GM18867 (cell line): ENCODE data around the gene STK11.
A peak's percentile ranks its signal among the peaks of the same experiment; 100 is the strongest.
"Not testable (repeated sequence)": the region's sequence is repeated elsewhere in the genome, so short reads cannot be mapped to it uniquely, and the experiment has no call there.

Source experiments
- ATAC-seq: cut with Tn5 transposase; IDR thresholded peaks from one replicate; pipeline ENCODE4 v1.9.1; 2021; ENCODE audit warnings: mild to moderate bottlenecking, moderate library complexity; ENCODE audit not compliant: unreplicated experiment

The STK11 gene

DNA sequence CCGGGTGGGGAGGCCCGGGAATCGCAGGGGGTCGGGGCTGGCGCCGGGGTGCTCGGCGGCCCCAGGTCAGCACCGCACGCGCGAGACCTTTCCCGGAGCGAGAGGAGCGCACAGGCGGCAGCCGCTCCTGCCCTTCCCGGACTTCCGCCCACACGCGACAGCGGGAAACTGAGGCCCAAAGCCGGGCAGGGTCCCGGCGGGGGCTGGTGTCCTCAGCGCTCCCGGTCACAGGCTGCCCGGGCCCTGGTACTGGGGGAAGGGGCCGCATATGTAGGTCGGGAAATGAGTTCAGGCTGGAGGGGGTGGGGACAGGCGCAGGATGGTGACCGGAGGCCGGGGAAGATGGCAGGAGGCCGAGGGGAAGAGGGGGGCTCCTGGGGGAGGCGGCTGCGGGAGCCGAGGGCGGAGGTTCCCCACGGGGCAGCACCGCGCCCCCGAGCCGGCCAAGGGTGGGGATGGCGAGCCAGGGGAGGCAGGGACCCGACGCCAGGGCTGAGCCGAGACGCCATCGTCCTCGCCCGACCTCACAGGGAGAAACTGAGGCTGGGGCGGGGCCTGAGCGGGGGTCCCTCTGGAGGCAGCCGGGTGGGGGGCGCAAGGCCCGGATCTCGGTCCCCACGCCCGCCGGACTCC is 31.6 kb downstream of the STK11 start:
- no peak for ATAC-seq

GRCh38 chr19:1237754-1238368 is 32.3 kb downstream of the STK11 start, which contains the start of gene CBARP:
Gene CBARP, minus strand, starts transcription at chr19:1238005. Its CDS starts 1,905 bp downstream, at chr19:1236100.
- ATAC-seq = no peak

DNA sequence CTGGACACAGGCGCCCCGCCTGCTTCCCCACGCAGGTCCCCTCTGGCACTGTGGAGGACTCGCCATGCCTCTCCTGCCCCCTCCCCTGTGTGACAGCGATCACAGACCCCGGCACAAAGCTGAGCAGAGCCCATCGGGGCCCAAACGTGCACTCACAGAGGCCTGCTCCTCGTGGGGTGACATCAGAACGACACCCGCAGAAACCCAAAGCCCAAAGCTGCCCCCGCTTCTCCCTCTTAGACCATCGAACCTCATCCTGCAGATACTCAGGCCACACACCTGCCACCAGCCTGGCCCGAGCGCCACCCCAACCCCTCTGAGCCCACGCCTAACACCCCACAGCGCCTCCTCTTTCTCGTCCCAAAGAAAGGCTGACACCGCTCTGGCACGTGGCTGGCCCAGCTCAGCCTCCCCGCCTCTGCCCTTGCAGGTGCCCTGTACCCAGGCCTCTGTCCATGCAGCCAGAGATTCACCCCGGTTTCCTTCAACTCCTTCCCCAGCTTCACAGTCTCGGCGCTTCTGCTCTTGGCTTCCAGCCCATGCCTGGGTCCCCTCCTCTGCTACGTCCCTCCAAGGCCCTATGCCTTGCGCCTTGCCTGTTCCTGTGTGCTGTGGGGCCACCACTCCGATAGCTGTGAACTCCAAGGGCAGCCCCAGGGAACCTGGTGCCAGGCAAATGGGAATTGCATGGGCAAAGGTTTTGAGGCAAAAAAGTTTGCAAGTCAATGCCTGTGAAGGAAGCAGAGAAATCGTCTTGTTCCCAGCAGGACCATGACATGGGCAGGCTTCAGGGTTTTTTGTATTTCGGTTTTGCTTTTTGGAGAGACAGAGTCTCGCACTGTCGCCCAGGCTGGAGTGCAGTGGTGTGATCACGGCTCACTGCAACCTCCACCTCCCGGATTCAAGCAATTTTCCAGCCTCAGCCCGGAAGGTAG is 33.1 kb downstream of the STK11 start:
- ATAC-seq = no peak

DNA sequence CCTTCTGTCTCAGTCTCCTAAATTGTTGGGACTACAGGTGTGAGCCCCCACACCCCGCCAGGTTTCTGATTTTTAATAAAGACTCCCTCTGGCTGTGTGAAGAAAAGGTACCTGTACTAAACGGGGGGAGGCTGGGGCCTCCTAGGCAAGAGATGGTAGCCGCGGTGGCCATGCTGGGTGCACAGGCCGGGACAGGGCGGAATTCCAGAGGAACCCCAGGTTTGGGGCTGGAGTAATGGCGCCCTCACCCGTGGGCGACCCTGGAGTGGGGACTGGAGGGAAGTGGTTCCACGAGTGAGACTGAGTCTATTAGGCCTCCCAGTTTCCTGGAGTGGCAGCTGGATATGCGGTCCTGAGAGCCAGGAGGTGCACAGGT is 33.8 kb downstream of the STK11 start:
- ATAC-seq = no peak

DNA sequence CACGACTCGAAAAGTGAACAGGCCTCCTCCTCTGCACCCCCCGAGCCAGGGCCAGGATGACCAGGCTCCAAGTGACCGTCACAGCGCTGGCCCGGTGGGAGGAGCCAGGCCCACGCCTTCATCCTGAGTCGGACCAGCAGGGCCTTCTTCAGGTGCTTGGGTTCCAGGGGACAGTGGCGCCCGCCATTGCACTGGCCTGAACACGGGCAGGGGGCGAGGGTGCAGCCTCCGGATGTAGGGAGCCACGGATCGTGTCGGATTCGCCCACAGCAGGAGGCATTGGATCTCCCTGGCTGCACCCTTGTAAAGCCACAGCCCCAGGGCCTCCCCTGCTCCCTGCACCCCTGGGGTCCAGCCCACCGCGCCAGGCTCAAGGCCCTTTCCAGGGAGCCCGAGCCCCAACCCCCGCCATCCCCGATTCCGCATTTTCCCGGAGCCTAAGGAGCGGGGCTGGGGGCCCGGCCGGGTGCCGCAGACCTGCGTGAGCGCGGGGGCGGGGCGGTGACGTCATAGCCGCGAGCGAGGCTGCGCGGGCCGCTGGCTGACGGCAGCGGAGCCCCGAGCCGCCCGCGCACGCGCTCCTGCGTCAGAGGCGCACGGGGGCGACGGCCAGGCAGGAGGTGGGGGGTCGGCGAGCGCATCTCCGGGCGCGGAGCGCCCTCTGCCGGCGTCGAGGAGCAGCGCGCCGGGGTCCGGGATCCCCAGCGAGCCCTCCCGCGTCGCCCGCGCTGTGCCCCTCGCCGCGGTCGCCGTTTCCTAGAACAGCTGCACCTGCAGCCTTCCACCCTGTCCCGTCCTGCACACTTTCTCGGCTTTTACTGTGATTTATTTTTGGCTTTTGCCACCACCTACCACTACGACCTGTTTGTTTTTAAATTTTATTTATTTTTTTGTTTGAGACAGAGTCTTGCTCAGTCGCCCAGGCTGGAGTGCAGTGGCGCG is 34.5 kb downstream of the STK11 start:
- ATAC-seq = peak; percentile 40

- ATAC-seq = no peak
Observed at GRCh38 chr19:1240925-1241324, 35.3 kb downstream of the STK11 start.

DNA sequence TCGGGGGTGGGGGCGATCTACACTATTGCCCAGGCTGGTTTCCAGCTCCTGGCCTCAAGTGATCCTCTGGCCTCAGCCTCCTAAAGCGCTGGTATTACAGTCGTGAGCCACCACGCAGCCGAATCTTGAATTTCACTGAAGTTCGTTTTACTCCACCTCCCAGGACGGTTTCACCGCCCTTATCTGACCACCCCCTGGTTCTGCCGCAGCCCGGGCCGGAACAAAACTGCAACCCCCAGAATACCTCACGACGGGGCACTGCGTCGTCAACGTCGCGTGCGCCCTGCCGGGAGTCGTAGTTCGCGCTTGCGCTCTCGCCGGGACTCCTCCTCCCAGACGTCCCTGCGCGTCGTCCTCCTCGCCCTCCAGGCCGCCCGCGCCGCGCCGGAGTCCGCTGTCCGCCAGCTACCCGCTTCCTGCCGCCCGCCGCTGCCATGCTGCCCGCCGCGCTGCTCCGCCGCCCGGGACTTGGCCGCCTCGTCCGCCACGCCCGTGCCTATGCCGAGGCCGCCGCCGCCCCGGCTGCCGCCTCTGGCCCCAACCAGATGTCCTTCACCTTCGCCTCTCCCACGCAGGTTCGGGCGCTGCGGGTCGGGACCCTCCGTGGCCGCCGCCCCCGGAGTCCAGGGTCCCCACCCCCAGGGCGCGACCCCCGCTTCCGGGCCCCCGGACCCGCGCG is 36.0 kb downstream of the STK11 start, which contains the start of gene ATP5F1D:
TSS of gene ATP5F1D (plus strand) at position 335 of the 679 bp plus-strand sequence. CDS start at position 435, 100 bp downstream.
- ATAC-seq = peak; percentile 49

GRCh38 chr19:1243768-1244692 is 38.5 kb downstream of the STK11 start:
- ATAC-seq = no peak

GRCh38 chr19:1244693-1245451 is 39.3 kb downstream of the STK11 start:
- no peak for ATAC-seq

DNA sequence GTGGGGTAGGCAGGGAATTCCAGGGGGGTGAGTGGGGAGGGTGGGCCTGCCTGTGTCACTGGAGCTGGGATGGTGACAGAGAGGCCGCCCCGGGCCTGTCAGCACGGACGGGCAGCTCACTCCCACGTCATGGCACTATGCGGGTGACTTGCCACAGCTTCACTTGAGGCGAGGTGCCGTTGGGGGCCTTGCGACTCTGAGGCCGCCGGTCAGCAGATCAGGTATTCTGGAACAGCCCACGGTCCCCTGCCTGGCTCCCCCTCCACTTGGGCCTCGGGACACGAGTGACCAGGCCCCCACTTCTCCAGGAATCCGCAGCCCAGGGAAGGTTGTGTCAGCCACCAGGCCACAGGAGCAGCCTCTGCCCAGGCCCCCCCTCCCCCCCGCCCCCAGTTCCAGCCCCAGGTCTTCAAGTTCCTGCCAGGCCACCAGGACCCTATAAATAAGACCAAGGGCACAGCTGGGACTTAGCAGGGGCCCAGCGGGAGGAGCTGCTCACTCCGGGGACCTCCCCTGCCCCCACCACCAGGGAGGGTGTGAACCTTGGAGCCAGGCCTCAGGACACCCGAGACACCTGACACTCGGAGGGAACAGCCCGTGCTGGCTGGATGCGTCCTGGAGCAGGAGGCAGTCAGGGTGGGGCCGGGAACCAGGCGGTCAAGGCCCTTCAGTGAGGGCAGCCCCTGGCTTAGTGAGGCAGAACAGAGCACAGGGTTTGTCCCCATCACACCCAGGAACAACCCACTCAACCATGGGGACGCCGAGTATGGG is 40.1 kb downstream of the STK11 start:
- no peak for ATAC-seq

DNA sequence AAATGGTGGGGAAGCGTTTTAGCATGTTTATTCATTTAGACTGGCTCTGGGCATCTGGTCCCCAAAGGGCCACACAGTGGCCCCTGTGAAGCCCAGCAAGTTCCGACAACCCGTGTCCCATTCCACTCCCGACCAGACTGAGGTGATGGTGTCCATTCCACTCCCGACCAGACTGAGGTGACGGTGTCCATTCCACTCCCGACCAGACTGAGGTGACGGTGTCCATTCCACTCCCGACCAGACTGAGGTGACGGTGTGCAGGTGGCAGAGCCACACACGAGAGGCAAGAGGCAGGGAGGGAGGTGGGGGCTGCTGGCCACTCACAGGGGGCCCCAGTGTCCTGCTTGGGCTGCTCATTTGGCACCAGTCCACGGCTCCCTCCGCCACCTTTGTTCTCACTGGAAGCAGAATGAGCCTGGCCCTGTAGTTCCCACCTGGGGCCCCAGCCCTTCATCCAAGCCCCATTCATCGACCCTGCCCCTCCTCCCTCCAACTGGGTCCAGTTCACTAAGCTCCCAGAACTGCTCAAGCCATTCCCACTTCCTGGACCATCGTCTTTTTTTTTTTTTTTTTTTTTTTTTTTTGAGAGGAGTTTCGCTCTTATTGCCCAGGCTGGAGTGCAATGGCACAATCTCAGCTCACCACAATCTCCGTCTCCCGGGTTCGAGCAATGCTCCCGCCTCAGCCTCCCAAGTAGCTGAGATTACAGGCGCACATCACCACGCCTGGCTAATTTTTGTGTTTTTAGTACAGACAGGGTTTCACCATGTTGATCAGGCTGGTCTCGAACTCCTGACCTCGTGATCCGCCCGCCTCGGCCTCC is 40.9 kb downstream of the STK11 start:
- ATAC-seq = not testable (repeated sequence)

DNA sequence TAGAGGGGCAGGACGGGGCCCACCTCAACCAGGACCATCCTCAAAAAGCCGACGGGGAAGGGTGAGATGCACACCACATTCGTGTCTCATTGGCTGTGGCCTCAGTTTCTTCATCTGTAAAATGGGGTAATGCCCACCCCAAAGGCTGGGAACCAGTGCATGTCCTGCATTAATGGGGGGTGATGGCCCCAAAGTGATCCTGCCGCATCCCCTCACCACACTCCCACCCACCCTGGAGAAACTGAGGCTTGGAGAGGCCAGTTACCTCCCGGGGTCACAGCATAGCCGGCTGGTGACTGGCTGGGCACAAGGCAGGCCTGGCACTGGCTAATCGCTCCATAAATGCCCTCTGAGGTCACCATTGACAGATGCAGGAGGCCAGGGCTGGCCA is 42.2 kb downstream of the STK11 start:
- ATAC-seq = no peak

- ATAC-seq = peak; percentile 16
Observed at GRCh38 chr19:1248139-1248785, 42.7 kb downstream of the STK11 start, which contains the start of gene MIDN. Gene MIDN, plus strand, starts transcription at chr19:1248583. Its CDS starts 1,714 bp downstream, at chr19:1250297.

DNA sequence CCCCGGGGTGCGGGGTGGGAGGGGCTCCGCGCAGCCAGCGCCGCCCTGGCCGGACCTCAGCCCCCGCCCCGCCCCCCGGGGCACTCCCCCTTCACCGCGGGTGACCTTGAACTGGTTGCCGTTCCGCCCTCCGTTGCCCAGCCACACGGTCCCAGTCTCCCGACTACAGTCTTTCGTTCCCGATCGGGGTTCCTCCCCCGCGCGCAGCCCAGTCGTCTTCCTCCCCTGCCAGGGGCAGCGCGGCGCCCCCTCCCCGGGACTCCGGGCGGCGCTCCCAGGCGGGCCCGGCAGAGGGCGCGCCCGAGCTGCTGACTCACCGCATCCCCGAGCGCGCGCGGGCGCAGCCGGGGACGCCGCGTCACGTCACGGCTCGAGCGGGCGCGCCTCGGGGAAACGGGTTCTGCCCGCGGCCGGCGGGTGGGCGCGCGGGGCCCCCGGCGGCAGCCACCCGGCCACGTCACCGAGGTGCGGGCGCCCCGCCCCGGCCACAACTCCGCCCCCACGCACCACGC is 43.3 kb downstream of the STK11 start:
- peak; percentile 26 for ATAC-seq

GRCh38 chr19:1249298-1249989 is 43.9 kb downstream of the STK11 start:
- peak; percentile 43 for ATAC-seq
